NOMO-1 treated with dmso at 0.1 percent for 144 hours (cell line): ENCODE results near the gene GPR158.

Experiments used
- DNase-seq: peaks from one replicate; lab custom pipeline; 2025; ENCODE audit not compliant: unreplicated experiment; lab: John Stamatoyannopoulos, UW

Gene GPR158

DNA sequence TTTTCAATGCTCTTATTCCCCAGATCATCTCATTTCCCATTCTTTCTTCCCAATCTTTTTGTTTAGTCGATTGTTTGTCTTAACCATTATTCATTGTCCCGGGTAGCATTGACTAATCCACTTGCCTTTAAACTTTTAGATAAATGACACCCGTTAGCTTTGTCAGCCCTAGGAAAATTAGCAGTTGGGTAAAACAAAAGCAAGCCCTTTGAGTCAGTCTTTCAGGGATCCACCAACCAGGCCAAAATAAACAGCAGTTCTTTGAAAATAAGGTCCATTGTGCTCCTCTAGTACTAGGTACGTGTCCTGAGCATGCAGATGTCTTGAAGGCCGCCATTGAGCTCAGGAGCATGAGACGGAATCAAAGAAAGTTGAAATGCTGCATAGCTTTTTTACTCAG is 389.6 kb downstream of the GPR158 start:
- no peak for DNase-seq

DNA sequence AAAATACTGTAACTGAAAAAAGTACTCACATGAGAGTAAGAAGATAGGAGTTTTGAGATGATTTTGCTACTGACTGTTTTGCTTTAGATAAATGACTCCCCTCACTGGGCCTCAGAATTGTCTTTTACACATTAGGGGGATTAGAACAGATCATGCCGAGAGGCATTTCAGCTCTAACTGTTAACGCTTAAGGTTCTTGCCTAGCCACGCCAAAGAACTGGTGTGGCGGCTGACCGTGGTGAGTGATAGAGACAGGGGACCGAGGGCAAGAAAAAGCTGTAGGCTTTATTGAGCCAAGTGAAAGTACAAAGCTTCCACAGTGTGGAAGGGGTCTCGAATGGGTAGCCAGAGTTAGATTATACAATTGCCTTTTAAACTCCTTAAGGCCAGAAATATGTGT is 390.8 kb downstream of the GPR158 start:
- DNase-seq = no peak

DNA sequence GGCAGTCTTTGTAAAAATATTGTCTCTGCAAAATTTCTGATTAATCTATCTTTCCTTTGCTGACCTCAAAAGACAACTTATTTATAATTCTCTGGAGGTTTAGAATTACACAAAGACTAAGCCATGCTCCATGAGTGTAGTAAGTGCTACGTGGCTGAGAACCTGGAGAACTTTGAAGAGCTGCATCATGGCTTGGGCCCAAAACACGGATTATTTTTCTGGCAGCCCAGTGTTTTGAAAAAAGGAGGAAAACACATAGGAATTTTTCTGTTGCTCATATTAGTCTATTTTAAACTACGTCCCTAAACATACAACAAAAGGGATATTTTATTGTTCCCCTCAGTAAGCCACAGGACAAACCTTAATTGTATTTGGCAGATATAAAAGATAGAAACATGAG is 398.5 kb downstream of the GPR158 start:
- no peak for DNase-seq

DNA sequence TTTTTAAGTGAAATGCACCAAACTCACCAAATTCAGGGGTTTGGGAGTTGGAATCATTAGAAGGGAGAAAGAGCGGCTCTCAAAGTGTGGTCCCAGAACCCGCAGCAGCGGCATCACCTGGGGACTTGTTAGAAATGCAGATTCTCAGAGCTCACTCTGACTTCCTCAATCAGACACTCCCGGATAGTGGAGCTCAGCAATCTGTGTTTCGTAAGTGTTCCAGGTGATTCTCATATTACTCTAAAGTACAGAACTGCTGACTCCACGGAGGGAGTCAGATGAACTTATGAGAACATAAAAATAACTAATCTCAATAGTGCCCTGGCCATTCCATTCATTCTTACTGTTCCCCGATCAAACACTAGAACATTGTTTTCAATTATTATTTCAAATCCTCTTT is 400.5 kb downstream of the GPR158 start:
- DNase-seq = no peak

DNA sequence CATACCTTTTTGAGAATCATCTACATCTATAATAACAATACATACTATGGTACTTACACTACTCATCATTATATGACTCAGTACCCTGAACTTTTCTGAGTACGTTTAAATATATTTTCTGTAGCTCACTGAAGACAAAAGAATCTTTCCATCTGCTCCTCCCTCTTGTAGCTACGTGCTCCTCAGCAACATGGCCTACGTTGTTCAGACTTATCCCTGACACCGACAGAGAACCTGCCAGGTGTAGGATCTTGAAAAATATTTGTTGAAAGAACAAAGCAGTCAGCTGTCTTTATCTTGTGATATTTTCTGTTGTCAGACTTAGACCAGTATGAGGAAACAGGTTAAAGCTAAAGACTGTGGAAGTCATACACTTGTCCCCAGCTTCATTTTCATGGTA is 403.3 kb downstream of the GPR158 start:
- no peak for DNase-seq

DNA sequence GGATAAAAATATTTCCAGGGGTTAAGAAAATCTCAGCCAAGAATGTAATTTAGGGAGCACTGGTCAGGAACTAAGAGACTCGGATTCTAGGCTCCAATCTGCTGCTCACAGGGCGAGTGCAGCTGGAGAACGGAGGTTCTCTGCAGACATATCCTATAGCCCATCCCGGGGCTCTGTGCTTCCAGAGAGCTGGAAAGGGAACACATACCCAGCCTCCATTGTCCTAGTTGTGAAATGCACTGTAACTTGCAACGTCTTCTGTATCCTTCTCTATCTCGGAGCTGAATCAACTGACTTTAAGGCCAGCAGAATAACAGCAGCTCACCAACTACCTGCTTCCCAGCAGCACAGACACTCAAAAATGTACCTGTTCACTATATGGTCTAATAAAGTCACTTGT is 408.2 kb downstream of the GPR158 start:
- no peak for DNase-seq

DNA sequence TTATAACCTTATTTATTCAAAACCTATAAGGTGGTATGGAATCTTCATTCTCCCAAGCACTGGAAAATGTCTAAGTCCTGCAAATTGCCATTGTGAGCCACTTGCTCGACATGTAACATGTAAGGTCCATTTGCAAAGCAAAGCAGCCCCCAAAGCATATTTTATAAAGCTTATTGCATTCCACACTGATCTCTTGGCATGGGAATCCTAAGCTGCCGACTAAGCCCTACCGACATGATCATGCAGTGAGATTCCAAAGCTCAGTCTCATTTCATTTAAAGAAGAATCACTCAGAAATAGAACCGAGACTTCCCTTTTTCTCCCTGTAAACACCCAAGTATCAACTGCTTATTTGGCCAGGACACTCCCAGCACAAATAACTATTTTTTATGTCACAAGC is 425.9 kb downstream of the GPR158 start:
- no peak for DNase-seq

DNA sequence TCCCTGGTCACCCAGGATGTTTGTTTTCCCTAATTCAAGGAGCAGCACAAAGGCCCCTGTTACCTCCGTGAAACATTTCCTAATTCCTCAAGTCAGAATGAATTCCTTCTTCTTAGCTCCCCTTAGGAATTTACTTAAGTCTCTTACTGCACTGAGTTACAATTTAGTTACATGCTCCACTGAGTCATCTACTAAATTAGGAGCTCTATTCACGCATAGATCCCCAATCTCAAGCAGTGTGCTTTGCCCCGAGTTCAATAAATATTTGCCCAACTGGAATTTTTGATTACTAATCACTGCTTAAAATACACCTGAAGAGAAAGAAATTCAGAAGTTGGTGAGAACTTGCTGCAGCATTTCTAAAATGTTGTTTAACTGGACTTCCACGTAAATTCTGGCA is 429.8 kb downstream of the GPR158 start:
- no peak for DNase-seq

DNA sequence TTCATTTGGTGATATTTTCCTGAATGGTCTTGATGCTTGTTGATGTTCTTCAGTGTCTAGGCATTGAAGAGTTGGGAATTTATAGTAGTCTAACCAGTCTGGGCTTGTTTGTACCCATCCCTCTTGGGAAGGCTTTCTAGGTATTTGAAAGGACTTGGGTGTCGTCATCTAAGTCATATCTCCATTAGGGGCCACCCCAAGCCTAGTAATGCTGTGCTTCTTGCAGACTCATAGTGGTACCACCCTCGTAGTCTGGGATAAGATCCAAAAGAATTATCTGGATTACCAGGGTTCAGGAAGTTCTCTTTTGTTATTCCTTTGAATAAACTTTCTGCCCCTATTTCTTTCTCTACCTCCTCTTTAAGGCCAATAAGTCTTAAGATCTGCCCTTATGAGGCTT is 439.9 kb downstream of the GPR158 start:
- no peak for DNase-seq

DNA sequence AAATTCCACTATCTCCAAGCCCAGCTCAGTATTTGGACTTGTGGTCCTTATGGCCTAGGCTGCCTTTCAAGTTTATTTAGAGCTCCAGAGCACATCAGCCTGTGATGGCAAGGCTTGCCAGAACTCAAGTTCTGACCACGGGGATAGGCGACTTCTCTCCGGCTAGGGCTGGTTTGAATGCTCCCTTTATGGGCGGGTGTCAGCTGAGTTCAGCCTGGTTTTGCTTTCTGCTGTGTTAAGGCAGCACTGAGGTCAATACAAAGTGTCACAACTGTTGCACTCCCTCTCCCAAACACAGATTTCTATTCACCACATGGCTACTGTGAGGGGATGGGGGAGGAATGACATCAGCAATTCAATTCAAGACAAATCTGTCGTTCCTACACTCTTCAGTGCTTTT is 441.1 kb downstream of the GPR158 start:
- DNase-seq = no peak

DNA sequence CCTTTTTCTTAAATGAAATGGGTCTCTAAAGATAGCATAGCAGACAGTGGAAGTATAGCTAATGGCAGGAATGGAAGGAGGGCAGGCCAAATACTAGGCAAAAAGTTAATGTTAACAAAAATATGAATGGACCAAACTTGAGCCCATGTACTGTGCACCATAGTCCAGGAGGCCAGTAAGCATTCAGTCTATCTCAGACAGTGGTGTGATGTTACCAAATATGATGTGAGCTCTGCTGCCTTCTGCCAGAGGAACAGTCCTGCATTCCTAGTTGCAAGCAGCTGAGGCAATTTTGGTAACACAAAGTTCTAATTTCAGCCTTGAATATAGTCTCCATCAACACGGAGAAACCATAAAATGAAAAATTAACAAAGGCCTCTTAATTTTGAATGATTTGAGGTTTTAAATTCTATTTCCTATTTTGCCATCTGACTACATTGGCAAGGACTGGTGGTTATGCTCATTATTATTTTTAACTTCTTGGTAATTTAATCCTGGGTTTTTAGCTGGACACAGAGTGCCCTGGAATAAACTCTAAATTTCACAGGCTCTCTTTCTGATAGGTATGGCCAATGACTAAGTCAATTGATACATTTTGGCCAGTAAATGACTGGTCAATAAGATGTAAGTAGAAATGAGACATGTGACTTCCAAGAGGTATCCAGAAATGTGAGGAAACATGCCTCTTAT is 442.2 kb downstream of the GPR158 start:
- DNase-seq = no peak

DNA sequence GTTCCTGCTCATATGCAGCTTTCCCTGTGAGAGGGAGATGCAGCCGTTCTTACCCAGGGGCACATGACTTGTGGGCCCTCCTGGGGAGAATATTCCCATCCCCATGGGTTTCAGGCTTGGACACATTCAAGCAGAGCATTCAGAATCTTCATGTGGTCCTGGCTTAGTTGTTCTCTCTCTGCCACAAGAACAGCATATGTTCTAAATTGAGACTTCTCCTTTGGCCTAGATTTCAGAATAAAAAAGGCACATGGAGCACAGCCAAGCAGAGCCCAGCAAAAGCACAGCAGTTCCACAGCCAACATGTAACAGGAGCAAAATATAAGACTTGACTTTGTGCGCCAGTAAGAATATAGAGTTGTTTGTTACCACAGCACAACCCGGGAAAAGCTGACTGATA is 452.8 kb downstream of the GPR158 start:
- DNase-seq = no peak

DNA sequence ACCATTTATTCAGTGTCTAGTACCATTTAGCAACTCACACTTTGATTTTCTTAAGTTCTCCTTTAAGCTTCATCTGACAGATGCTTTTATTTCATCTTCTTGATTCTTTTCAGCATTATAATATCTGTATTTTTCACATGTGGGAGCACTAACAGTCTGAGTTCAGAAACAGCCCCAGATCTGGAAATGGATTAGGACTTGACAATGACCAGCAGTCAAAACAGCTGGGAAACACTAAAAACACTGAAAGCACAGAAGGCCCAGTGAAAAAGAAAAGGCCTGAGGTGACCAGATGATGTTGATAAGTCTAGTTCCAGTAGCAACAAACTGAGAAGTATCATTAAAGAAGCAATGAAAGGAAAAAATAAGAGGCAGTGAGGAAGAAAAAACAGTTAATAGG is 454.5 kb downstream of the GPR158 start:
- no peak for DNase-seq

DNA sequence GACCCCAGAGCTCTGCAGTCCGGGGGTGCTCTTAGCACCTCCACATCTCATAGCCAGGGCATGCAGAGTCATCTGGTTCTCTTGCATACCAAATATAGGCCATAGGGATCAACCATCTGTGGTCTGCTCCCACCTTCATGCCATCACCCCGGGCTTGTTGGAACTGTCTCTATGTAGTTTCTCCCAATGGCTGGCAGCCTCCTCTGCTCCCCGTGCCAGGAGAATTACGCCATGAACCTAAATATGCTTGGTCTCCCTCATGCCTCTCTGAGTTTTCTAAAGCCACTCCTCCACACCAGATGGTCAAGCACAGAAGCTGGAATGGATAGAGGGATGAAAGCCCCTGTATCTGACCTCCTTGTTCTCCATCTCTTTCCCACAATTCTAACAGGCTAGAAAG is 456.7 kb downstream of the GPR158 start:
- no peak for DNase-seq

DNA sequence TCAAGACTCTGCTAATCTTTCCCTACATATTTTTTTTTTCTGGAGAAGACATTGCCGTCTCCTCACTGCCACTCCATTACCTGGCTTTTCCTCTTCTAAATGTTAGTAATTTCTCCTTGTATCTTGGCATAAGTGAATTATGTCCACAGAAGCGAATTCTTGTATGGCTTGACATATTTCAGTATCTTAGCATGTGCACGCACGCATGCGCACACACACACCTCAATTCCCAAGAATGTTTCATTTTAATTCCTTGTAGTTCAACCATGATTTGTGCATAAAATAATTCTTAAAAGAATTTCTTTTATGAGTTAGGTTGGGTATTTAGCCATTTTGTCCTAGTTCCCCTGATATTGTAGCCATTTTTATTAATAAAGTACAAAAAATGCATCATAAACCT is 458.0 kb downstream of the GPR158 start:
- no peak for DNase-seq

DNA sequence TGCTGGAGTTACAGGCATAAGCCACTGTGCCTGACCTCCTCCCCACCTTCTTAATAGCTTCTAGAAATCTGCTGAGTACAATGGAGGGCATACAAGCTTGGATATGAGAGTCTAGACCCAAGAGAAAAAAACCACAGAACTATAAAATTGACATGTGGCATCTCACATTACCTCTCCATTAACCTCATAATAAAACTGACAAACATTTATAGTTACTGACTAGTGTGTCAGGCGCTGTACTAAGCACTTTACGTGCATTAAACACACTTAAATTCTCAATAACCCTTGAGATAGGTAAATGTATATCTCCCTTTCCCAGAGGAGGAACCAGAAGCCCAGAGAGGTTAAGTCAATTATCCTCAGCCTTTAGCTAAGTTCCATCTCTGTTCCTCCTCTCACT is 458.7 kb downstream of the GPR158 start:
- DNase-seq = no peak

DNA sequence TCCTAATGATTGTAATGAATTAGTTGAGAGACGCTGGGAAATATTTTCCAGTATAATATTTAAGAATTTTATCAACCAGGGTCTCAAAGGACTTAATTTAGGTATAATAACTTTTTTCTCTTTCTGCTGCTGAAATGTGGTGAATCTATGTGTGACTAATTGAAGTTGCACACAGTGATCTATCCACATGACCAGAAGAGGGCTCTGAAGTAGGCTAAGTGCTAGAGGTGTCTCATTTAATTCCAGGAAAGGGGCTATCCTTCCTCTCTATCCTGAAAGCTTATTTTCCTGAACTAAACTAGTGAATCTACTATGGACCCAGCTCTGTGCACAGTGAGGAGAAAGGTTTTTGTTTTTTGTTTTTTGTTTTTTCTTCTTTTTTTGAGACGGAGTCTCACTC is 464.8 kb downstream of the GPR158 start:
- DNase-seq = no peak

DNA sequence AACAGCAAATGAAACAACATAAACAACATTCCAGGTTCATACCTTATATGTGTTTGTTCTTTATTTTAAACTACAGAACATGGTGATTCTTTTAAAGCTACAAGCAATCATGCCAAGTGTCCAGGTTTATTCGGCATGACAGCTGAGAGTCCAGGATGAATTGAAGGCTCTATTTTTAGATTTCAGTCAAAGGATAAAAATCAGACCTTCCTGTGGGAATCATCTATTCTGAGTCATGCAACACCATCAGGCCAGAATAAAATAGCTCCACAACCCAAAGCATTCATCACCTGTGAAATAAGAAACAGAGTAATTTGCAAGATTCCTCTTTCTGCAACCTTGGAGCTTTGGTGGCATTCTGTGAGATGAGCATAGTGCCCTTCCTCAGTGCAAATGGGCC is 466.8 kb downstream of the GPR158 start:
- DNase-seq = no peak

DNA sequence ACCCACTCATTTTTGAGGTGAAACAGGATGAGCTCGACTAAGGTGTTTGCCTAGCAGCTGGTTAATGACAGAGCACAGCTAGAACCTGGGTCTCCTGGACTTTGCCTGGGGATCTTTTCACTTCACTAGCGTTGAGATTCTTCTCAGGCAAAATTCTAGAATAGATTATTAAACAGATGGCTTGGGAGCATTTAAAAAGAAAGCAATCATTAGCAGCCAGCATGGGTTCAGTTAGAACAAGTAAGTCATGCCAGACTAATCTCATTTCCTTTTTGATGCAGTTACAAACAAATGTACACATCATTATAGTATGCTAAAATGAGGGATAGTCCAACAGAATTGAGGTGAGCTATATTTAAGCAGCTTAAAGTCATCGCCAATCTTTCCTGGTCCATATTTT is 467.9 kb downstream of the GPR158 start:
- no peak for DNase-seq

DNA sequence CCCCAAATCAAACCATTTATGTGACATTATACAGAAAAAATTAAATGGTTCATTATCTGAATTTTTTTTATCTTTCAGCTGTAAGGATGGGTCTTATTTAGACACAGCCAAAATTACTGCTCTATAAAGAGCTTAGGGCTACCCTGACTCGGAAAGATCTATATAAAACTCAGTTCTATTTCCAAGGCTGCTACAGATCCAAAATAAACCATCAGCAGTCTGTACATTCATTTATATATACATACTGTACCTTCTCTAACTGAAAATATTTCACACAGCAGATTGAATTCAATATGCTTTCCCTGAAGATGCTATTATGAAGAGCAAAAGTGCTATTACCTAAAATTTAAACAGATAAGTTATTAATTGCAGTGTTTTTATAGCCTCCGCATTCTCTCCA is 471.6 kb downstream of the GPR158 start:
- DNase-seq = no peak

DNA sequence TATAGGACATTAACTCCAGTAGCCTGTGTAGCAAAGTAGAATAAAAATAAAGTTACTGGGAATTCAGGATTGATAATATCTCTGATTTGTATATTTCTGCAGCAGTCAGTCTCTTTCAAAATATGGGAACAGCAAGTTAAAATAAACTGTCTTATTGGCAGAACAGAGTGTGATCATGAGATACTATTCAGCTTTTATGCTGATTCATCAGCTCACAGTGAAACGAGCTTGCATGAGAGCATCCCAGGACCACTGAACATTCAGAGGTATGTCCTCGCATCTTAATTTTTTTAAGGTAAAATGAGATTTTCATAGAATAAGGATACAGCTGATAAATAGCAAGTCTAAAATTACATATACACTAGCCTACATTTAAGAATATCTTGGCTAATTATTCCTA is 476.7 kb downstream of the GPR158 start:
- DNase-seq = no peak
